Type B pancreatic cell (in vitro differentiated cells): Measurements from ENCODE around the gene STX8. TPM values are rescaled to one million over a fixed set of nuclear protein-coding genes. Genes with fewer than 3 reads are reported as not detected.
A peak's percentile ranks its signal among the peaks of the same experiment; 100 is the strongest.
"Not testable (repeated sequence)": the region's sequence is repeated elsewhere in the genome, so short reads cannot be mapped to it uniquely, and the experiment has no call there.

ENCODE experiments used
- DNase-seq: peaks from one replicate; pipeline ENCODE4 v3.0.0; 2021; ENCODE audit warnings: mixed read lengths; ENCODE audit not compliant: unreplicated experiment; ENCODE audit errors: extremely low spot score
- H3K27ac Mint-ChIP-seq: 2 replicates; pipeline ENCODE4 v1.8.0; 2021; ENCODE audit warnings: mild to moderate bottlenecking, mixed read lengths
- H3K27me3 Mint-ChIP-seq: 2 replicates; pipeline ENCODE4 v1.8.0; 2021; ENCODE audit warnings: mixed read lengths
- H3K36me3 Mint-ChIP-seq: 2 replicates; pipeline ENCODE4 v1.8.0; 2021; ENCODE audit warnings: mixed read lengths
- H3K4me1 Mint-ChIP-seq: one replicate; pipeline ENCODE4 v1.8.0; 2021; ENCODE audit warnings: mixed read lengths; ENCODE audit not compliant: unreplicated experiment
- H3K4me3 Mint-ChIP-seq: 2 replicates; pipeline ENCODE4 v1.8.0; 2021; ENCODE audit warnings: mild to moderate bottlenecking, mixed read lengths
- H3K9me3 Mint-ChIP-seq: 2 replicates; pipeline ENCODE4 v1.8.0; 2021; ENCODE audit warnings: mixed read lengths
- total RNA-seq: library from RNA; stranded (reverse); gene quantifications from 2 replicates; pipeline ENCODE4 v1.2.1, GENCODE V29; 2021; ENCODE audit warnings: low replicate concordance
- TF ChIP-seq, protein P1 (sequence below): fragments of 200-600 bp; sonication (generic); conservative IDR thresholded peaks from 2 replicates; pipeline ENCODE4 v1.5.0; 2021; ENCODE audit warnings: antibody characterized with exemption, mild to moderate bottlenecking

Gene STX8
- total RNA-seq, 1 donor from 2014 or later = 59.3 TPM

DNA sequence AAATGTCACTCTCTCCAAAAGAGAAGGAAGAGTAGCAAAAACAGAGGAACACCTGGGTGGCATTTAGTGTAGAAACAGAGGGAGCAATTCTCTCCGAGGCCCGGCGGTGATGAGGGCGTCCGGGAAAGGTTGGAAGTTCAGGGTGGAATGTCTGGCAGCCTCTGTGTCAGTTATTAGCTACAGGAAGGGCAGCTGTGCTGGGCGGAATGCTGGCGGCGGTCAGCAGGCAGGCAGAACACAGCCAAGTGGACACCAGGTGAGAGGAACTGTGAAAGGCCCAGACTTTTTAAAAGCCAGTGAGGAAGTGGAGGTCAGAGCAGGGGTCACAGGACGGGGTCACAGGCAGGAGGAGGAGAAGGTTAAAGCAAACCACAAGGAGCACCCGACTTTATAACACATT, 316.2 kb downstream of the STX8 start:
- Mint-ChIP-seq H3K27me3 (no peaks in the 10 kb centered on the region), H3K27ac (no peak overlapping the region), H3K4me3 (no peak overlapping the region), H3K36me3 (peaks cover 6% of the 10 kb centered on the region), H3K4me1 (peaks cover 37% of the 10 kb centered on the region), H3K9me3 (no peaks in the 10 kb centered on the region)
- TF ChIP-seq, protein P1, sequence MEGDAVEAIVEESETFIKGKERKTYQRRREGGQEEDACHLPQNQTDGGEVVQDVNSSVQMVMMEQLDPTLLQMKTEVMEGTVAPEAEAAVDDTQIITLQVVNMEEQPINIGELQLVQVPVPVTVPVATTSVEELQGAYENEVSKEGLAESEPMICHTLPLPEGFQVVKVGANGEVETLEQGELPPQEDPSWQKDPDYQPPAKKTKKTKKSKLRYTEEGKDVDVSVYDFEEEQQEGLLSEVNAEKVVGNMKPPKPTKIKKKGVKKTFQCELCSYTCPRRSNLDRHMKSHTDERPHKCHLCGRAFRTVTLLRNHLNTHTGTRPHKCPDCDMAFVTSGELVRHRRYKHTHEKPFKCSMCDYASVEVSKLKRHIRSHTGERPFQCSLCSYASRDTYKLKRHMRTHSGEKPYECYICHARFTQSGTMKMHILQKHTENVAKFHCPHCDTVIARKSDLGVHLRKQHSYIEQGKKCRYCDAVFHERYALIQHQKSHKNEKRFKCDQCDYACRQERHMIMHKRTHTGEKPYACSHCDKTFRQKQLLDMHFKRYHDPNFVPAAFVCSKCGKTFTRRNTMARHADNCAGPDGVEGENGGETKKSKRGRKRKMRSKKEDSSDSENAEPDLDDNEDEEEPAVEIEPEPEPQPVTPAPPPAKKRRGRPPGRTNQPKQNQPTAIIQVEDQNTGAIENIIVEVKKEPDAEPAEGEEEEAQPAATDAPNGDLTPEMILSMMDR = no peak
- no peak for DNase-seq

DNA sequence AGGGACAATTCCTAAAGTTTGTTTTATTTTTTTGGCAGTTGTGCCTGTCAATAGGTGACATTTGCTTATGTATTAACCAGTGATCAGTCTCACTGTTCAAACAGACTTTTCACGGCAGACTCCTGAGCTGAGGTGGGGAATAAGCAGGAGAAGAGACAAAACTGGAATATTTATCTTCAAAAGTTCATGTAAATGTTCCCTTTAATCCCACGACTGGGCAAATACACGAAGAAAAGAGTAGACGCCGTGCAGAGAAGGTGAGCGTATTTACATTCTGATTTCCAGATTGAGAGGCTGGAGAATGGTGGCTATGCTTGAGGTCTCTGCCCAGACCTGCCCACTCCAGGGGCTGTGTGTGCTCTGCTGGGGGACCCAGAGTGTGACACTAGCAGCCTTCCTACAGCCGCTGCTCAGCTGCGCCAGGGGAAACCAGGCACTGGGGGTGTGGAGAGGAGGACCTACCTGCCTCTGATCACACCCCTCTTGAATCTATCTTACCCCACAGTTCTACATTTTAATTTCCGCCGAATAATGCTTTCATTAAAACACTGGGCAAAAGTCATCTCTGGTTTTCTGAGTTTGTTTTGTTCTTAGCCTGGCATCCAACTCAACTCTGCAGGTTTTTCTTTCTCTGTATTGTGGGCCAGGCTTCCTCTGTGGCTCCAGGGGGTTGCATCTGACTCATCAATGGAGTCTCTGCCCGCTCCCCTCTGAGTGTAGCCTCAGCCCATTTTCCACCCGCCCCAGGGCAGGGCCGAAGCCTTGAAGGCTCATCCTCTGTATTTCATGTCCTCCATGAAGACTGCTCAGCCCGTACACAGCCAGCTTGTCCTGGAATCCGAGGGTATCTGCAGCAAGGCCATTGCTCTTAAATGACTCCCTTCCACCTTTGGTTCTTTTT, 317.3 kb downstream of the STX8 start:
- TF ChIP-seq, protein P1 = no peak
- Mint-ChIP-seq H3K27me3 (no peaks in the 10 kb centered on the region), H3K4me3 (no peak overlapping the region), H3K36me3 (peaks cover under 1% of the 10 kb centered on the region), H3K9me3 (no peaks in the 10 kb centered on the region), H3K27ac (no peak overlapping the region), H3K4me1 (peaks cover 37% of the 10 kb centered on the region)
- no peak for DNase-seq

DNA sequence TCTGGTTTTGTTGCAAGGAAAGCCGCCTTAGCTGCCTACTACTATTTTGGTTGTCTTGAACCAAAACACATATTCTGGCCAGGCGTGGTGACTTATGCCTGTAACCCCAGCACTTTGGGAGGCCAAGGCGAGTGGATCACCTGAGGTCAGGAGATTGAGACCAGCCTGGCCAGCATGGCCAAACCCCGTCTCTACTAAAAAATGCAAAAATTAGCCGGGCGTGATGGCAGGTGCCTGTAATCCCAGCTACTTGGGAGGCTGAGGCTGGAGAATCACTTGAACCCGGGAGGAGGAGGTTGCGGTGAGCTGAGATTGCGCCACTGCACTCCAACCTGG, 318.0 kb downstream of the STX8 start:
- peaks cover 37% of the 10 kb centered on the region for H3K4me1 Mint-ChIP-seq
- H3K27me3 Mint-ChIP-seq, H3K4me3 Mint-ChIP-seq, H3K27ac Mint-ChIP-seq, H3K9me3 Mint-ChIP-seq, DNase-seq, H3K36me3 Mint-ChIP-seq: not testable (repeated sequence)

DNA sequence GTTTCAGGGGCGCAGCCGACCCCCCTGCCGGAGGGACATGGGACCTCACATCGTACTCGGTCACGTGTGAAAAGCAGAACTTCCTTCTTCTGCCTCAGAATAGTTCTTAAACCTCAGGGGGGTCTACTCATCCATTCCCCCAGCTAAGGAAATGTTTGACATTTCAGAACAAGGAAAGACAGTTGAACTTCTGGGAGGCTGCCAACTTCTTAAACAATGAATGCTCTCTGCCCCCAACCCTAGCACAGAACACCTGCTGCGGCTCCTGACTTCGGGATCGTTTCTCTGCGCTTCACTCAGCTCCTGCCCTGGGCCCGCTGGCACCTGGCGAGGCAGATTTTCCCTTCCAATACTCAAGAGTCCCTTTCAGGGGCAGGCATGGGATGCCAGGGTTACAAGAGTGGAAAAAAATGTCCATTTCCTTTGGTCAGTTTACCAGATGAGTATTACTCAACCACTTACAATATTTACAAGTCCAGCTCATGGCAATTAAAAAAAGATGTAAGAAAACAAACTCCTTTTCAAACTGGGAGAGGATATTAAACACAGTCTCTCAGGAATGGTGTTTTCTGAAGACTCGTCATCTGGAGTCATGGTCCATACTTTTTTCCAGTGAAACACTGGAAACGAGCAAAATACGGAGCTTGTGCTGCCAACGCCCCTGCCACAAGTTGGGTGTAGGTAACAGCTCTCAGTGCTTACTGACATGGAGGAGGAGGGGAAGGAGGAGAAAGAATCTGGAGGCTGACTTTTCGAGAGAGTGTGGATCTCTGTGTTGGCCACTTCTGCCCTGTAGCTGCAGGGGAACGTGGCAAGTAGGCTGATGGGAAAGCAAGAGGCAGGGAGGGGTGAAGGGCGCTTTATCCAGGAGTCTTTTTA, 318.6 kb downstream of the STX8 start:
- no peak for DNase-seq
- Mint-ChIP-seq H3K9me3 (no peaks in the 10 kb centered on the region), H3K4me3 (no peak overlapping the region), H3K36me3 (peaks cover 3% of the 10 kb centered on the region), H3K27me3 (no peaks in the 10 kb centered on the region), H3K27ac (peak overlapping the region; percentile 46), H3K4me1 (peaks cover 37% of the 10 kb centered on the region)
- TF ChIP-seq, protein P1 = no peak

DNA sequence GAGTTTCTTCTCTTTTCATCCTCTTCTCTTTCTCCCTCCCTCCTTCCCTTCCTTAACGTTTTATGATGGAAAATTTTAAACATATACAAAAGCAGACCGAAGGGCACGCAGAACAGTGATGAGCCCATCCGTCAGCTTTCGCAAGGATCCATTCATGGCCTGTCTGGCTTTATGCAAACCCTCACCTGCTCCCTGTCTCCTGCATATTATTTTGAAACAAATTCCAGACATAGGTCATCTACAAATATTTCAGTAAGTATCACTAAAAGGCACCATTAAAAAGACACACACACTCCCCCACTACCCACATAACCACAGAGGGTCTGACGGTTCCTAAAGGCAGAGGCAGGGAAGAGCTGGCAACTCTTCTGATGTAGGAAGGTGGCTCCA, 319.3 kb downstream of the STX8 start:
- TF ChIP-seq, protein P1 = no peak
- Mint-ChIP-seq H3K27me3 (no peaks in the 10 kb centered on the region), H3K27ac (no peak overlapping the region), H3K36me3 (peaks cover 3% of the 10 kb centered on the region), H3K9me3 (no peaks in the 10 kb centered on the region), H3K4me1 (peaks cover 31% of the 10 kb centered on the region), H3K4me3 (no peak overlapping the region)
- no peak for DNase-seq

DNA sequence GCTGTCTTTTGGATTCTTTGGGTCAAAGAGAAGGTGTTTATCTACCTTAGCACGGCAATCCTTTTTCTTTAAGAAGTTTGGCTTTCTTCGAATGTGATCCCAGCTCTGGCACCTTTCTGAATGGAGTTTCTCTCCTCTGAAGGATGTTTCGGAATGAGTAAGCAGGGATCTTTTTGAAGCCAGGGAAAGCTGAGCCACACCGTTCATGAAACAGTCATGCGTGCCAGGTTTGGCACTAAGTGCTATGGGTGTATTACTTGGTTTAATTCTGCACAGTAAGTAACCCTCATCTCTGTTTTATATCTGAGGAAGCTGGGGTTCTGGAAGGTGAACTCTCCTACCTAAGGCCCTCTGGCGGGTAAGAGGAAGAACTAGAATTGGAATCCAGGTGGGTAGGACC, 319.8 kb downstream of the STX8 start:
- Mint-ChIP-seq H3K4me1 (peaks cover 26% of the 10 kb centered on the region), H3K4me3 (no peak overlapping the region), H3K27ac (no peak overlapping the region), H3K27me3 (no peaks in the 10 kb centered on the region), H3K9me3 (no peaks in the 10 kb centered on the region), H3K36me3 (peaks cover 3% of the 10 kb centered on the region)
- TF ChIP-seq, protein P1 = no peak
- no peak for DNase-seq
